IPS DF 6.9 (cell line): ENCODE measurements around the gene ATP11B.

Experiments
- DNase-seq: peaks from one replicate; pipeline ENCODE4 v3.0.0-alpha.2; 2013; ENCODE audit warnings: low read depth, low spot score
- H3K27ac ChIP-seq: one replicate; pipeline ENCODE4 v1.5.1; 2013; ENCODE audit warnings: low read length, control low read depth
- H3K27me3 ChIP-seq: 2 replicates; pipeline ENCODE4 v1.6.1; 2013; ENCODE audit warnings: mild to moderate bottlenecking, low read length; ENCODE audit not compliant: control insufficient read depth, insufficient read depth
- H3K36me3 ChIP-seq: 2 replicates; pipeline ENCODE4 v1.6.1; 2013; ENCODE audit warnings: low read length; ENCODE audit not compliant: control insufficient read depth, insufficient read depth
- H3K4me1 ChIP-seq: 2 replicates; pipeline ENCODE4 v1.6.1; 2013; ENCODE audit warnings: low read length; ENCODE audit not compliant: control insufficient read depth, insufficient read depth
- H3K4me3 ChIP-seq: 2 replicates; pipeline ENCODE4 v1.5.1; 2013; ENCODE audit warnings: mild to moderate bottlenecking, low read length
- H3K9me3 ChIP-seq: 2 replicates; pipeline ENCODE4 v1.6.1; 2013; ENCODE audit warnings: low read length, inconsistent platforms; ENCODE audit not compliant: control insufficient read depth, insufficient read depth
- WGBS: extraction: QIAGEN DNeasy Blood & Tissue Kit; methylation state at CpG from one replicate; pipeline ENCODE4 v1.1.7; 2013; ENCODE audit warnings: mixed read lengths, missing lambda C conversion rate; ENCODE audit not compliant: insufficient read length, insufficient coverage; 5-methylcytosine and 5-hydroxymethylcytosine counted together

The ATP11B gene

GRCh38 chr3:182909318-182910040 lies 116.2 kb downstream of the ATP11B start:
- DNase-seq: no peak
- WGBS: no CpG with 5 or more reads among the region's 5 CpGs

DNA sequence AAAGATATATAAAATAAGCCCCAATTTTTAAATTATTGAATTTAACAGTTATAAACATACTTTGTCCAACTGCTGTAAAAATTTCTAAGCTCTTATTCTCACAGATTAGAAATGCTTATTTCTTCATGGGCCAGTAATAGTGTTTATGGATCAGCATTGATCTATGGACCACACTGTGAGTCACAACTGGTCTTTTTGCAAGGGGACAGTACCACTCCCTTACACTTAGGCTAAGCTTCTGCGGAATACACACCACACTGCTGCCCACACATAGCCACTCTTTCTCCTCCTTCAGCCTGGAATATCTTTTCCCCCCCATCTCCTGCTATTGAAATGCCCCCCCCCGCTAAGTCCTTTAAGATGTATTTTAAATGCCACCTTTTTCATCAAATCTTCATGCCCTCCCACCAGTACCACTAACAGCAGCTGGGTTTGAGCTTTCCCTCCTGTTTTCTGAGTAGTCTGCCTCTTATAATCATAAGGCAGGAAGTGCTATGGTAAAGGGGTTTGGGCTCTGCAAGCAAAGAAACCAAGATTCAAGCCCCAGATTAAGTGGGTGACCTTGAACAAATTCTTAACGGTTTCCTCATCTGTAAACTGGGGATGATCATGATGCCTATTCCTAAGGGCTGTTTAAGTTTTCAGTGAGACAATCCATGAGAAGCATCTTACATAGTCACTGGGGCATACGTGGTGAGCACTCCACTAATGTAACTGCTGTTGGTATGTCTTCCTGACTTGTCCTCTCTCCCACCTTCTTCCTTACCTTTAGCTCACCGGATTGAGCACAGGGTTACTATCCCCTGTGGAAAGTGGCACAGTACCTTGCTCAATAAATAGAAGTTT lies 117.9 kb downstream of the ATP11B start:
- DNase-seq: no peak
- Histone ChIP-seq H3K9me3 (no peaks in the 10 kb centered on the region), H3K27me3 (no peaks in the 10 kb centered on the region), H3K4me3 (no peak overlapping the region), H3K27ac (no peak overlapping the region), H3K4me1 (no peaks in the 10 kb centered on the region), H3K36me3 (no peaks in the 10 kb centered on the region)
- no CpG with 5 or more reads among the region's 5 CpGs for WGBS

More at GRCh38 chr3:182909318-182910040, 116.2 kb downstream of the ATP11B start:
- Histone ChIP-seq H3K27ac (no peak overlapping the region), H3K4me3 (no peak overlapping the region), H3K9me3 (no peaks in the 10 kb centered on the region), H3K27me3 (no peaks in the 10 kb centered on the region), H3K36me3 (no peaks in the 10 kb centered on the region), H3K4me1 (no peaks in the 10 kb centered on the region)

DNA sequence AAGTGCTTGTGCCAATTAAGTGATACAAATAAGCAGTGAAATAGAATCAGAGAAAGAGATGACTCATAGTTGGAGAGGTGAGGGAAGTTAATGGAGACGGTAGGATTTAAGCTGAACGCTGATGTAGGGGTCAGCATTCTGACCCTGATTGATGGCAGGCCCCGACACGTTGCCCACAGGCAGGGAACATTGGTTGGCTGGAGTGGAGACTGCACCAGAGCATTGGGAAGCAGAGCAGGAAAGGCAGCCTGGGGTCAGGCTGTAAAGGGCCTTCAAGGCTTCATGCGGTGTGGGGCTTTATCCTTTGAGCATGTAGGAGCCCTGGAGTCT lies 118.4 kb downstream of the ATP11B start:
- Histone ChIP-seq H3K36me3 (no peaks in the 10 kb centered on the region), H3K4me1 (no peaks in the 10 kb centered on the region), H3K9me3 (no peaks in the 10 kb centered on the region), H3K27ac (no peak overlapping the region), H3K27me3 (no peaks in the 10 kb centered on the region), H3K4me3 (no peak overlapping the region)
- DNase-seq: no peak
- 100% methylated on average over 2 of the region's 5 CpGs for WGBS

GRCh38 chr3:182912474-182912873 lies 119.2 kb downstream of the ATP11B start:
- Histone ChIP-seq H3K4me3 (no peak overlapping the region), H3K4me1 (no peaks in the 10 kb centered on the region), H3K36me3 (no peaks in the 10 kb centered on the region), H3K27me3 (no peaks in the 10 kb centered on the region), H3K27ac (no peak overlapping the region), H3K9me3 (no peaks in the 10 kb centered on the region)
- no peak for DNase-seq
- WGBS: 100% methylated on average over 1 of the region's 5 CpGs

DNA sequence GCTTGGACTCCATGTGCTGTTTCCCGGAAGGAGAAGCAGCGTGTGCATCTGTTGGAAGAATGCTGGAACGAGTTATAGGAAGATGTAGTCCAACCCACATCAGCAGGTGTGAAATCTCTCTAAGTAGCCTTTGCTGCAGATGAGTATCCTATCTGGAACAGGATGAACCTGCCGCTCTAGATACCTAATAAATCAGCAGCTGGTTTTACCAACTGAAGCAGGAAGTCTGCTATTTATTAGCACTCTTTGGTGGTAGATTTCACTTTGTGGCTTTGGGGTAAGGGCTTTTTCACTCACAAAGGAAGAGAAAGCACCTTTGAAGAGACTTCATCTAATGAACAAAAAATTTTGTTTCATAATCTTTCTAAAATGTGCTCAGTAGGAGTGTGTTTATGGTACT lies 120.6 kb downstream of the ATP11B start:
- no peak overlapping the region for H3K27ac ChIP-seq
- H3K4me1 ChIP-seq: no peaks in the 10 kb centered on the region
- DNase-seq: no peak
- no peaks in the 10 kb centered on the region for H3K9me3 ChIP-seq
- no peak overlapping the region for H3K4me3 ChIP-seq
- WGBS: no CpG with 5 or more reads among the region's 4 CpGs
- no peaks in the 10 kb centered on the region for H3K36me3 ChIP-seq
- no peaks in the 10 kb centered on the region for H3K27me3 ChIP-seq

GRCh38 chr3:182914341-182914740 lies 121.0 kb downstream of the ATP11B start:
- Histone ChIP-seq H3K36me3 (no peaks in the 10 kb centered on the region), H3K27me3 (no peaks in the 10 kb centered on the region), H3K27ac (no peak overlapping the region), H3K4me1 (no peaks in the 10 kb centered on the region), H3K9me3 (no peaks in the 10 kb centered on the region), H3K4me3 (no peak overlapping the region)
- no peak for DNase-seq
- WGBS: no CpG with 5 or more reads among the region's 1 CpG

DNA sequence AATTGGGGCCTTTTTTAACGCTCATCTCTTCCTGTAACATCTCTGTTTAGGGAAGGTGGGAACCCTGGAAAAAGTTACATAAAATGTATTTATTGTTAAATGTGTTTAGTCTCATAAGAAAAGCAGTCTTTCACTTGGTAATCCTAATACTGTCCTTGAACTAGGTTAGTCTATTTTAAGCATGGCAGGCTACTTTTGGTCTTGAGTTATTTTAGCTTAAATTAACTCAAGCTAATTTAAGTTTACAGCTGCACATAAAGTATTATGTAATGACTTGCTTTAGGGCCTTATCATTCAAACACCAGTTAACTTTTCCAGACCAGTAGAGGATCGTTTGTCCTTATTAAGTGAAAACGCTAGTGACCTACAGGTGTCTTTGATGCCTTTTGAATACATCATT lies 123.8 kb downstream of the ATP11B start:
- H3K9me3 ChIP-seq: no peaks in the 10 kb centered on the region
- no peak overlapping the region for H3K4me3 ChIP-seq
- no peaks in the 10 kb centered on the region for H3K4me1 ChIP-seq
- no peaks in the 10 kb centered on the region for H3K36me3 ChIP-seq
- no peak for DNase-seq
- no CpG with 5 or more reads among the region's 3 CpGs for WGBS
- H3K27ac ChIP-seq: no peak overlapping the region
- H3K27me3 ChIP-seq: no peaks in the 10 kb centered on the region

GRCh38 chr3:182919866-182920357 lies 126.6 kb downstream of the ATP11B start:
- no peak for DNase-seq
- no peaks in the 10 kb centered on the region for H3K36me3 ChIP-seq
- no peak overlapping the region for H3K4me3 ChIP-seq
- no peaks in the 10 kb centered on the region for H3K4me1 ChIP-seq
- H3K9me3 ChIP-seq: no peaks in the 10 kb centered on the region
- WGBS: no CpG with 5 or more reads among the region's 5 CpGs
- H3K27me3 ChIP-seq: no peaks in the 10 kb centered on the region
- H3K27ac ChIP-seq: no peak overlapping the region

- H3K4me3 ChIP-seq: no peak overlapping the region
- H3K9me3 ChIP-seq: no peaks in the 10 kb centered on the region
- no peaks in the 10 kb centered on the region; the same call in 1 of the 2 replicates for H3K36me3 ChIP-seq
- H3K27ac ChIP-seq: no peak overlapping the region
- DNase-seq: no peak
- H3K27me3 ChIP-seq: no peaks in the 10 kb centered on the region
- no peaks in the 10 kb centered on the region for H3K4me1 ChIP-seq
- no CpG with 5 or more reads among the region's 9 CpGs for WGBS
Observed at GRCh38 chr3:182920515-182921084, 127.3 kb downstream of the ATP11B start.

DNA sequence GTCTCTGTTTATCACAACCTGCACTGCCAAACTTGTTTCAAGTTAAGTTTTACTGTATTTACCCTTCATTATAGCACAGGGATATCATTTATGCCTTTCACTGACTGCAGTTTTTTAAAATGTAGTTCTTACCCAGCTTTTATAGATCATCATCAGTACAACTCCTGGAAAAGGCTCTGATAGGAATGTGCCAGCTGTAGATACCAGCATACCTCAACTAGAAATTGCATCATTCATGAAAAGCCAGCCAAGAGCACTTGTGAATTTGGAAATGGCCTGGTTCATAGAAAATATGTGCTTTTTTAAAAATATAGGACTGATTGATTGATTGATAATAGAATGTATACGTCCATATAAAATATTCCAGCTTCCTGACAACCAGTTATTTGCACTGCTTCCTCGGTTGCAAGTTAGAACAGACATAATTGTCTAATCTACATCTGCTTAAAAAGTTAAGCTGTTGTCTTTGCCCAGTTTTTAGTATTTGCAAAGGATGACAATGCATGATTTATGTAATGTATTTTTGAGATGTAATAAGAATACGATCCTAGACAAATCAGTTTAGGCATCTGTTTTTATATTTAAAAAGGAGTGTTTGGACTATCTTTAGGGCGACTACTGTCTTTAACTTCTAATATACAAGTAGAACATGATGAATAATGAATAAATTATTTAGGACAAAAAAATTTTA lies 128.5 kb downstream of the ATP11B start:
- no peaks in the 10 kb centered on the region; the same call in 1 of the 2 replicates for H3K36me3 ChIP-seq
- no peak overlapping the region for H3K27ac ChIP-seq
- H3K9me3 ChIP-seq: no peaks in the 10 kb centered on the region
- no peaks in the 10 kb centered on the region for H3K27me3 ChIP-seq
- DNase-seq: no peak
- H3K4me1 ChIP-seq: no peaks in the 10 kb centered on the region
- WGBS: 100% methylated on average over 1 of the region's 4 CpGs
- no peak overlapping the region for H3K4me3 ChIP-seq
